ENCODE data around the gene POLR3H.

DNA sequence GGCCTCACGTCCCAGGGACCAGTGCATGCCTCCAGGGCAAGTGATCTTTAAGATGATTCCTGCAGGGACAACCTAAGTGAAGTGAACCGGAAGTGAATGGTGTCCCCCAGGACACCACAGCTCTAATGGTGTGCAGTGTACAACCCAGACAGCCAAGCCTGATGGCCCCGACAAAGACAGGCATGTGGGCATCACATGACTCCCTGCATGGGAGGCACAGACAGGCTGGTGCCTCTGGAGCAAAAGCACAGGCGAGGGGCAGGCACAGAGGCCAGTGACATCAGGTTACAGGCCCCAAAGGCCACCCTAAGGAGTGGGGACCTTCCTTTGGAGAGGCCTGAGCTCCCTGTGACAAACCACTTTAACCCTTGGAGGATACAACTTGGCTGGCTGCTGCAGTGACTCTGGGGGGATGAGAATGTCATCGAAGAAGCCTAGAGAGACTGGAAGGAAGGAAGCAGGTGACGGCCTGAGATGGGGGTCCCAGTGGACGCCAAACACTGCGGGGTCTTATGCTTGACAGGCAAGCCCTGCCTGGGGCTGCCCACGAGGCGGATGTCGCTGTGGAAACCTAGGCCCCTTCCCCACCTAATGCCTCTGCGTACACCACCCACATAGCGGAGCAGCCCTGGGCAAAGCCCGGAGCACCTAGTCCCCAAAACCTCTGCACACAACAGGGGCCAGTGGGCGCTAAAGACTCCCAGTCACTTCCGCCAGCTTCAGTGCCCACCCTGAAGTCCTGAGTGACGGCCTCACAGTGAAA, 12.4 kb downstream of the POLR3H start:
- no peak for TF ChIP-seq EZH2 (IDR thresholded peaks at IDR 0.05)
- no peak for TF ChIP-seq EZH2phosphoT487 (IDR thresholded peaks at IDR 0.05)
- TF ChIP-seq, protein P1, sequence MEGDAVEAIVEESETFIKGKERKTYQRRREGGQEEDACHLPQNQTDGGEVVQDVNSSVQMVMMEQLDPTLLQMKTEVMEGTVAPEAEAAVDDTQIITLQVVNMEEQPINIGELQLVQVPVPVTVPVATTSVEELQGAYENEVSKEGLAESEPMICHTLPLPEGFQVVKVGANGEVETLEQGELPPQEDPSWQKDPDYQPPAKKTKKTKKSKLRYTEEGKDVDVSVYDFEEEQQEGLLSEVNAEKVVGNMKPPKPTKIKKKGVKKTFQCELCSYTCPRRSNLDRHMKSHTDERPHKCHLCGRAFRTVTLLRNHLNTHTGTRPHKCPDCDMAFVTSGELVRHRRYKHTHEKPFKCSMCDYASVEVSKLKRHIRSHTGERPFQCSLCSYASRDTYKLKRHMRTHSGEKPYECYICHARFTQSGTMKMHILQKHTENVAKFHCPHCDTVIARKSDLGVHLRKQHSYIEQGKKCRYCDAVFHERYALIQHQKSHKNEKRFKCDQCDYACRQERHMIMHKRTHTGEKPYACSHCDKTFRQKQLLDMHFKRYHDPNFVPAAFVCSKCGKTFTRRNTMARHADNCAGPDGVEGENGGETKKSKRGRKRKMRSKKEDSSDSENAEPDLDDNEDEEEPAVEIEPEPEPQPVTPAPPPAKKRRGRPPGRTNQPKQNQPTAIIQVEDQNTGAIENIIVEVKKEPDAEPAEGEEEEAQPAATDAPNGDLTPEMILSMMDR (IDR thresholded peaks at IDR 0.05), result no peak
